ENCODE data around the gene STOX1. TPM values are rescaled to one million over a fixed set of nuclear protein-coding genes. Genes with fewer than 3 reads are reported as not detected.

Gene STOX1
- total and polyA plus RNA-seq, 2 of the 13 experiments (the other 11 are each of a cell fraction or from before 2014, with no cell fraction given) = 2.5 to 6.0 TPM

DNA sequence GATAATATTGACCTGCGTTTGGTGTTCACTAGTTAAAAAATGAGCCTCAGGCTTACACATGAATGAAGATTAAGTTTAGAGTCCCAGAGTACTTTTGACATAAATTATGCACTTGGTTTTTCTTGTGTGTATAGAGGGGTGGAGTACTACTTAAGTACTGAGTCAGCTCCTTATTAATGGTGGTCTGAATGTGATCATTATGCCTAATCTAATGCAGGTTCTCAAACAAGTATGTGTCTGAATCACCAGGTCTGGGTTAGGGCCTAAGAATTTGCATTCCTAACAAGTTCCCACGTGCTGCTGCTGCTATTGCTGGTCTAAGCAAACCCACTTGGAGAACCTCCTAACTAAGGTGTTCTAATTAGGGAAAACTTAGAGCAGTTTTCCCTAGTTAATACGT is 30.7 kb upstream of the STOX1 start:
- H3K4me2 ChIP-seq (ENCODE audit: low read depth, low read length) = no peak overlapping the region
- FAIRE-seq (no peak), DNase-seq (ENCODE audit: low spot score) (no peak), ATAC-seq (no peak)
- WGBS (ENCODE audit: low lambda C conversion rate) = 89% methylated on average over 3 of the region's 3 CpGs
- CTCF ChIA-PET (ENCODE audit: low intra/inter-chr PET ratio, low total read pairs) = no interaction called here
- in situ Hi-C loops (cut with HindIII; ENCODE audit: extremely low pct_ligation_motif_present, low pct_unique_long_range_greater_than_20kb) (no loop called here), intact Hi-C loops (cut with micrococcal nuclease; ENCODE audit: unreplicated experiment) (loop anchor here (10.0 kb wide), 1 partner anchor 98 kb away; no protein-coding TSS in a partner anchor)
- TF ChIP-seq SMAD3 (CRISPR knock-in tag; IDR thresholded peaks at IDR 0.05) = no peak
- TF ChIP-seq SUZ12 (IDR thresholded peaks at IDR 0.05; ENCODE audit: low read depth, low read length) = no peak
- TF ChIP-seq ZNF451 (CRISPR knock-in tag; IDR thresholded peaks at IDR 0.05) = no peak
- TF ChIP-seq, protein P1, sequence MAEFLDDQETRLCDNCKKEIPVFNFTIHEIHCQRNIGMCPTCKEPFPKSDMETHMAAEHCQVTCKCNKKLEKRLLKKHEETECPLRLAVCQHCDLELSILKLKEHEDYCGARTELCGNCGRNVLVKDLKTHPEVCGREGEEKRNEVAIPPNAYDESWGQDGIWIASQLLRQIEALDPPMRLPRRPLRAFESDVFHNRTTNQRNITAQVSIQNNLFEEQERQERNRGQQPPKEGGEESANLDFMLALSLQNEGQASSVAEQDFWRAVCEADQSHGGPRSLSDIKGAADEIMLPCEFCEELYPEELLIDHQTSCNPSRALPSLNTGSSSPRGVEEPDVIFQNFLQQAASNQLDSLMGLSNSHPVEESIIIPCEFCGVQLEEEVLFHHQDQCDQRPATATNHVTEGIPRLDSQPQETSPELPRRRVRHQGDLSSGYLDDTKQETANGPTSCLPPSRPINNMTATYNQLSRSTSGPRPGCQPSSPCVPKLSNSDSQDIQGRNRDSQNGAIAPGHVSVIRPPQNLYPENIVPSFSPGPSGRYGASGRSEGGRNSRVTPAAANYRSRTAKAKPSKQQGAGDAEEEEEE (CRISPR knock-in tag; IDR thresholded peaks at IDR 0.05; ENCODE audit: borderline replicate concordance) = no peak
- TF ChIP-seq SMAD1 (CRISPR knock-in tag; IDR thresholded peaks at IDR 0.05; ENCODE audit: borderline replicate concordance, low read depth) = no peak
- no peak for TF ChIP-seq BCL6 (CRISPR knock-in tag; IDR thresholded peaks at IDR 0.05)
- no TSS peak for BruUV-seq (replicated peaks)
- H3K36me3 ChIP-seq (replicated peaks in 1 of 2; ENCODE audit: control insufficient read depth in 1 of 2, insufficient read depth in 2 of 2, low read length in 2 of 2) = peaks cover 4 to 11% of the 10 kb centered on the region in 2 experiments; a peak in 3 of 5 replicates
- H3K79me2 ChIP-seq (ENCODE audit: insufficient read depth, low read length) = no peaks in the 10 kb centered on the region
- no peaks in the 10 kb centered on the region for H4K20me1 ChIP-seq (ENCODE audit: insufficient read depth, low read length)
- no peaks in the 10 kb centered on the region for H3K9me3 ChIP-seq (ENCODE audit: low read length)
- H3K4me3 ChIP-seq (replicated peaks in 1 of 3; ENCODE audit: insufficient read depth in 1 of 3, low read depth in 2 of 3, low read length in 3 of 3) = no peak overlapping the region
- no peak overlapping the region for H3K27ac ChIP-seq (ENCODE audit: extremely low read length, insufficient read depth, low read length)
- H3K27me3 ChIP-seq (ENCODE audit: control insufficient read depth in 1 of 2, insufficient read depth in 2 of 2, low read length in 2 of 2) = no peaks in the 10 kb centered on the region
- no peak overlapping the region for H3K9ac ChIP-seq (ENCODE audit: insufficient read depth, low read depth, low read length)
- POLR2A ChIA-PET = no interaction called here
- H3K4me1 ChIP-seq (ENCODE audit: insufficient read depth, low read length) = no peaks in the 10 kb centered on the region
- H2AFZ ChIP-seq (ENCODE audit: low read length) = no peak overlapping the region

DNA sequence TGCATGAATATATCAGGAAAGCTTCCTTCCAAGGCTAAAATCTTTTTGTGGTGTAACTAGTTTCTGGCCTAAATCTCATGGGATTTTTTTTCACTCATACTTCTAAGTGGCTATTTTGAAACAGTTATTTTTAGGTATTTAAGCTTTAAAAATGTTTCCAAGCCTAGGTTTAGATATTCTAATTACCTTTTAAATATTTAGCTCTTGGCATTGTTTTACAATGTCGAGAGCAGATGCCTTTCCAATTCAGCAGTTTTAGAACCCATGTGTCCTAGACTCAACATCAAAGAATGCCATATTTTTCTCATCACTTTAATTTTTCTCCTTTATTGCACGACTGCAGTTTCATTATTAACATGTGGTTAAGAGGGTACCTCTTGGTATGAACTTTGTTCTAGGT is 27.1 kb upstream of the STOX1 start:
- Histone ChIP-seq H3K27me3 (ENCODE audit: control insufficient read depth in 1 of 2, insufficient read depth in 2 of 2, low read length in 2 of 2) (no peaks in the 10 kb centered on the region), H2AFZ (ENCODE audit: low read length) (no peak overlapping the region), H3K9me3 (ENCODE audit: low read length) (no peaks in the 10 kb centered on the region), H3K4me1 (ENCODE audit: insufficient read depth, low read length) (peaks cover 17% of the 10 kb centered on the region), H3K27ac (ENCODE audit: extremely low read length, insufficient read depth, low read length) (no peak overlapping the region), H4K20me1 (ENCODE audit: insufficient read depth, low read length) (no peaks in the 10 kb centered on the region), H3K9ac (ENCODE audit: insufficient read depth, low read depth, low read length) (no peak overlapping the region), H3K4me3 (replicated peaks in 1 of 3; ENCODE audit: insufficient read depth in 1 of 3, low read depth in 2 of 3, low read length in 3 of 3) (no peak overlapping the region), H3K4me2 (ENCODE audit: low read depth, low read length) (no peak overlapping the region), H3K79me2 (ENCODE audit: insufficient read depth, low read length) (no peaks in the 10 kb centered on the region), H3K36me3 (replicated peaks in 1 of 2; ENCODE audit: control insufficient read depth in 1 of 2, insufficient read depth in 2 of 2, low read length in 2 of 2) (peaks cover 0 to 3% of the 10 kb centered on the region in 2 experiments; a peak in 3 of 5 replicates)
- in situ Hi-C loops (cut with HindIII; ENCODE audit: extremely low pct_ligation_motif_present, low pct_unique_long_range_greater_than_20kb) = no loop called here
- no peak for TF ChIP-seq RAD51 (IDR thresholded peaks at IDR 0.05; ENCODE audit: borderline replicate concordance)
- TF ChIP-seq, protein P2, sequence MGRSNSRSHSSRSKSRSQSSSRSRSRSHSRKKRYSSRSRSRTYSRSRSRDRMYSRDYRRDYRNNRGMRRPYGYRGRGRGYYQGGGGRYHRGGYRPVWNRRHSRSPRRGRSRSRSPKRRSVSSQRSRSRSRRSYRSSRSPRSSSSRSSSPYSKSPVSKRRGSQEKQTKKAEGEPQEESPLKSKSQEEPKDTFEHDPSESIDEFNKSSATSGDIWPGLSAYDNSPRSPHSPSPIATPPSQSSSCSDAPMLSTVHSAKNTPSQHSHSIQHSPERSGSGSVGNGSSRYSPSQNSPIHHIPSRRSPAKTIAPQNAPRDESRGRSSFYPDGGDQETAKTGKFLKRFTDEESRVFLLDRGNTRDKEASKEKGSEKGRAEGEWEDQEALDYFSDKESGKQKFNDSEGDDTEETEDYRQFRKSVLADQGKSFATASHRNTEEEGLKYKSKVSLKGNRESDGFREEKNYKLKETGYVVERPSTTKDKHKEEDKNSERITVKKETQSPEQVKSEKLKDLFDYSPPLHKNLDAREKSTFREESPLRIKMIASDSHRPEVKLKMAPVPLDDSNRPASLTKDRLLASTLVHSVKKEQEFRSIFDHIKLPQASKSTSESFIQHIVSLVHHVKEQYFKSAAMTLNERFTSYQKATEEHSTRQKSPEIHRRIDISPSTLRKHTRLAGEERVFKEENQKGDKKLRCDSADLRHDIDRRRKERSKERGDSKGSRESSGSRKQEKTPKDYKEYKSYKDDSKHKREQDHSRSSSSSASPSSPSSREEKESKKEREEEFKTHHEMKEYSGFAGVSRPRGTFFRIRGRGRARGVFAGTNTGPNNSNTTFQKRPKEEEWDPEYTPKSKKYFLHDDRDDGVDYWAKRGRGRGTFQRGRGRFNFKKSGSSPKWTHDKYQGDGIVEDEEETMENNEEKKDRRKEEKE (IDR thresholded peaks at IDR 0.05) = no peak
- no peak for TF ChIP-seq ZNF251 (CRISPR knock-in tag; IDR thresholded peaks at IDR 0.05)
- no peak for TF ChIP-seq NBN (conservative IDR thresholded peaks at IDR 0.05)
- no peak for TF ChIP-seq FOXM1 (CRISPR knock-in tag; IDR thresholded peaks at IDR 0.05)
- no peak for ATAC-seq
- intact Hi-C loops (cut with micrococcal nuclease; ENCODE audit: unreplicated experiment) = no loop called here
- no peak for FAIRE-seq
- no TSS peak for BruUV-seq (replicated peaks)
- DNase-seq (ENCODE audit: low spot score) = no peak
- ChIA-PET POLR2A (no interaction called here), CTCF (ENCODE audit: low intra/inter-chr PET ratio, low total read pairs) (no interaction called here)
- WGBS (ENCODE audit: low lambda C conversion rate) = 83% methylated on average over 2 of the region's 2 CpGs
